Measurements from ENCODE around the gene CUL1.

The CUL1 gene

DNA sequence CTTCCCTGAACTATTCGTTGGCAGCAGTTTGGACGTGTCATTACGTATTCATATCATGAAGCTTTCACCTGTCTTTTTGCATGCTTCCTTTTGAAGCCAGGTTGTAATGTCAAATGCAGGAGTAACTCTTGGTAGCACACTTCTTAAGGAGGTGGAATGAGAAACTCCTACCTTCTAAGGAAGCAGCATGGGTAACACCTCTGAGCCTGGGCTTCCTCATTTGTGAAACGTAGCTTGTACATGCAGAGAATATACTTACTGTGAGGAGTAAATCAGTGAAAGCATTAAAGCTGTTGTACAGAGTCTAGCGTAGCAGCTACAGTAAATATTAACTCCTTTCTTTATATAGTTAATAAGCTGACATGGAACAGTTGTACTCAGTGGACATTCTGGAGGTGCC is 21.1 kb downstream of the CUL1 start:
- no peak for DNase-seq

- no peak for DNase-seq
These were observed 21.8 kb downstream of the CUL1 start for GRCh38 chr7:148720472-148720871.

DNA sequence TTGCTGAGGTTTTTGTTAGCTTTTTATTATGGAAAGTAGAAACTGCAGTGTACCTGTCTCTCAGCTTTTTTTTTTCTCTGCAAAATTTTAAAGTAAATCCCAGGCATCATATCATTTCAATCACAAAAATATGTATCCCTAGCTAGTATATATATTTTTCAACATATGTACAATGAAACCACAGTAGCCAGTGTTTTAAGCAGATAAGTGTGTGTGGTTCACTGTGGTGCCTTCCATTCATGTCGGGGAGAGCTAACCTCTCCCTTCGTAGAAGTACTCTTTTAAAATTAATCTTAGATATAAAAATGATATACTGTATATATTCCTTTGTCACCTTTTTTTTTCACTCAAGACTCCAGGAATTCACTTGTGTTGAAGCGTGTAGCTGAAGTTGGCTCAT is 22.7 kb downstream of the CUL1 start:
- DNase-seq: no peak

DNA sequence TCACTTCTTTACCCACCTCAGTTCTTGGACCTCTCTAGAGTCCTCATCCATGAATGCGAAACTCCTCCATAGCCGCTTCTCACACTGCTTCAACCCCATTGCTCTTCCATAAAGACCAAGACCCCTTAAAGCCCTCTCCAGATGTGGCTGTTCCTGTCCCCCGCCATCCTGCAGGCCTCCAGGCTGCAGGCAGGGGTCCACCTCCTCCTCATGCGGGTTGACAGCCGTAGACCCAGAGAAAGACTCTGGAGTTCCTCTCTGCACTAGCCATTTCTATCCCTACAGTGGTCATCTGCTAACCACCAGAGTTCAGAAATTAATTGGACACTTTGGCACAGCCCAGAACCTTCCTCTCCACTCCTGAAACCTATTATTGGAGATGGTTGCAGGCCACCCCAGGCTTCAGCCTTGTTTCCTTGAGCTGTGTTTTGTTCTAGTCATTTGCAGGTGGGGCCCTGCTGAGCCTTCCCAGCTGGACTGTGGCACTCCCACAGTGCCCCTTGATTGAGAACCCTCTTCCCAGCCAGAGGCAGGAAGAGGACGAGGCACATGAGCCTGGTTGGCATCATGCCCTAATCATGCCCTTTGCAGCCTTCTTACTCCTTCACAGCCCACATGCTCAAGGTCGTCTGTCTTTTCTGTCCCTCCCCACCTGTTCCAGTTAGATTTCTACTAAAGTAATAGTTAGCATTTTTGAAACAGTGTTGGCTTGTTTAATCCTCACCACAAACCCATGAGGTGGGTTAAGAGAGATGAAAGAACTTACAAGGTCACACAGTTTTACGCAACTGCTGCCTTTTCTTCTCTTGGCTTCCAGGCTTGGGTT is 23.9 kb downstream of the CUL1 start:
- no peak for DNase-seq

- no peak for DNase-seq
These were observed 24.5 kb downstream of the CUL1 start for GRCh38 chr7:148723166-148723559.

DNA sequence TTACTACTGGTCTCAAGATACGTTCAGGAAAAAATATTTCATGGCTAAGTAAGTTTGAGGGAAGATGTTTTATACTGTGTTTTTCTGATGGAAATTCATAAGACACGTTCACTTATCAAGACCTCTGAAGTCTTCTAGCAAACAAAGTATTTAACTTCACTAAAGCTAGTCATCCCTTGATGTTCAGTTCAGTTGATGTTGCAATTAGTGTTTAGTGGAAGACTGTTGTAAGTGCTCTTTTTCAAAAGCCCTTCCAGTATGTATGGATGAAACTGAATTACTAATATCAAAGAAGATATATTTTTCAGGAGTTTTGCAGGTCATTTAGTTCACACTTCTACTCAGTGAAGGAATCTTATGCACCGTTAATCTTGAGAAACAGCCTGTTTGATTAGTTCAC is 25.1 kb downstream of the CUL1 start:
- no peak for DNase-seq

DNA sequence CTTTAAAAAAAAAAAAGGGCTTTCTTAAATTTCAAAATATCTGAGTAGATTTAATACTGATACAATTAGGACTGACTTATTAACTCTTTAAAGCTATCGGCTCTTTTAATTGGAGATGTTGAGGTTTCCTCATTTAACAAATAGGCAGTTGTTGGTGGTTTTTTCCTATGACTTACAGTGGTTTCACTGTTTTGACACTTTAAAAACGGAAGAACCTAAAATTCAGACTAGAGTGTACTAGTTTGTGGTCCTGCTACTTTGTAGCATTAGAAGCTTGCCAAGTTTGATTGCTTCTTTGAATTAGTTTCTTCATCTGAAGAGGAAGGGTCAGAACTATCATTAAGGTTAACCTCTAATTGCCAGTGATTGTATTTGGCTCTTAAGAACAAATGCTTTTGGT is 27.7 kb downstream of the CUL1 start:
- no peak for DNase-seq

GRCh38 chr7:148727501-148728278 is 29.0 kb downstream of the CUL1 start:
- no peak for DNase-seq

DNA sequence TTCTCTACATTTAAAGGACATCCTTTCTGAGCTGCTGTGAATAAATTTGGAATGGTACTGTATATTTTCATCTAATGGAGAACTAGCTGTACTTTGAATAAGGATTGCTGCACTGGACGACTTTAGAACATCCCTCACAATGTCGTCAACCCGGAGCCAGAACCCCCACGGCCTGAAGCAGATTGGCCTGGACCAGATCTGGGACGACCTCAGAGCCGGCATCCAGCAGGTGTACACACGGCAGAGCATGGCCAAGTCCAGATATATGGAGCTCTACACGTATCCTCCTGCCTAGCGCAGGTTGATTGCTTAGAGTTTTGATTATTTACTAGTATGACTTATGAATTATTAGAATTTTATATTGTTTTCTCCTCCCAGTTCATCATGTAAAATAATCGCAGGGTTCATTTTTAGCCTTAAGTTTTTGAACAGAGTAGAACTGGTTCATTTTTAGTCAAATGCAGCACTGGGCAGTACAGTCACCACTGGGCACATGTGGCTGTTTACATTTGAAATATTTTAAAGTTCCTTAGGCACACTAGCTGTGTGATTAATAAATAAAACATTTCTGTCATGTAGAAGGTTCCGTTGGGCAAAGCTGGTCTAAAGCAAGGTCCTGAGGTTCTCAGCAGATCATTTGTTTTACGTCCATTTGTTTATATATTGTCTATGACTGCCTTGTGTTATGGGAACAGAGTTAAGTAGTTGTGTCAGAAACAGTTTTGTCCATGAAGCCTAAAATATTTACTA is 31.5 kb downstream of the CUL1 start:
- DNase-seq: no peak

DNA sequence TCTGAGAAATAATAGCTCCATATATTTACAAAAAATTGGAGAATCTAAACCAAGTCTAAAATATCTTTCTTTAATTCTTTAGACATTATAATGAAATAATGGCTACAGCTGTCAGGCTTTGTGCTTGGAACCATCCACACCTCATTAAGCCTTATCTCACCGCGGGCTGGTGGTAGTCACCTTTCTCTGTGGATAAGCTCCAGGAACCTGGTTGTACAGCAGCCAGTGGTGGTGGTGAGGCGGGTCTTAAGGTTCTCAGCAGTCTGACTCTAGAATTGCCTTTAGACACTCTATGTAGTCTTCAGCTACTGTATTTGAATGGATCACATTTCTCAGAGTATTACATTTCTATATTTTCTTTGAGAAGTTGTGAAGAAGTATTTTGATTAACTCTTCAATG is 34.2 kb downstream of the CUL1 start:
- no peak for DNase-seq

- DNase-seq: no peak
These were observed 34.8 kb downstream of the CUL1 start for GRCh38 chr7:148733496-148733895.

- no peak for DNase-seq
These were observed 36.4 kb downstream of the CUL1 start for GRCh38 chr7:148735141-148735540.

DNA sequence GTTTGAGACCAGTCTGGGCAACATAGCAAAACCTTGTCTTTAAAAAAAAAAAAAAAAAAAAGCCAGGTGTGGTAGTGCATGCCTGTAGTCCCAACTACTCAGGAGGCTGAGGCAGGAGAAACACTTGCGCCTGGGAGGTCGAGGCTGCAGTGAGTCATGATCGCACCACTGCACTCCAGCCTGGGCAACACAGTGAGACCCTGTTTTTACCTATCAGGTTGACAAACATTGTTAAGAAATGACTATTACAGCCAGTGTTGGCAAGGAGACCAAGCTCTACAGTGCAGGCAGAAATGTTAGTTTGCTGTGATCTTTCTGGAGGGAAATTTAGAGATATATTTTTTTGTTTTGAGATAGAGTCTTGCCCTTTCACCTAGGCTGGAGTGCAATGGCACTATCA is 37.3 kb downstream of the CUL1 start:
- DNase-seq: no peak

- DNase-seq: no peak
These were observed 40.2 kb downstream of the CUL1 start for GRCh38 chr7:148738737-148739535.

- DNase-seq: no peak
These were observed 47.4 kb downstream of the CUL1 start for GRCh38 chr7:148746135-148746534.

DNA sequence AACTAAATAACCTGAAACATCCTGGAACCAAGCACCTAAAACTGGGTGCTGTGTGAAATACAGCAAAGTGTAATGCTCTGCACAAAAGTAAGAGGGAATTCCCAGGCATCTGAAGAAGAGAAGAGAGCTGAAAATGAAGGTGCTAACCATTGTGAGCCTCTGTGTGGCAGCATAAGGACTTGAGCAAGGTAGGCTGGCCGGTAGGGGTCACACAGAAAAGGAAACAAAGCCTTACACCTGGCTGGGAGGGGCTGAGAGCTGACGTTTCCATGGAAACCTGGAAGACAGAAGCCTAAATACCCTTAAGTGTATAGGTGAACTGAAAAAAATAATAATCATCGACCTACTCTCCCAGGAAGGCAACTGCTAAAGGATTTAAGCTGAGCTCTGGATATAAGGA is 48.6 kb downstream of the CUL1 start:
- no peak for DNase-seq

DNA sequence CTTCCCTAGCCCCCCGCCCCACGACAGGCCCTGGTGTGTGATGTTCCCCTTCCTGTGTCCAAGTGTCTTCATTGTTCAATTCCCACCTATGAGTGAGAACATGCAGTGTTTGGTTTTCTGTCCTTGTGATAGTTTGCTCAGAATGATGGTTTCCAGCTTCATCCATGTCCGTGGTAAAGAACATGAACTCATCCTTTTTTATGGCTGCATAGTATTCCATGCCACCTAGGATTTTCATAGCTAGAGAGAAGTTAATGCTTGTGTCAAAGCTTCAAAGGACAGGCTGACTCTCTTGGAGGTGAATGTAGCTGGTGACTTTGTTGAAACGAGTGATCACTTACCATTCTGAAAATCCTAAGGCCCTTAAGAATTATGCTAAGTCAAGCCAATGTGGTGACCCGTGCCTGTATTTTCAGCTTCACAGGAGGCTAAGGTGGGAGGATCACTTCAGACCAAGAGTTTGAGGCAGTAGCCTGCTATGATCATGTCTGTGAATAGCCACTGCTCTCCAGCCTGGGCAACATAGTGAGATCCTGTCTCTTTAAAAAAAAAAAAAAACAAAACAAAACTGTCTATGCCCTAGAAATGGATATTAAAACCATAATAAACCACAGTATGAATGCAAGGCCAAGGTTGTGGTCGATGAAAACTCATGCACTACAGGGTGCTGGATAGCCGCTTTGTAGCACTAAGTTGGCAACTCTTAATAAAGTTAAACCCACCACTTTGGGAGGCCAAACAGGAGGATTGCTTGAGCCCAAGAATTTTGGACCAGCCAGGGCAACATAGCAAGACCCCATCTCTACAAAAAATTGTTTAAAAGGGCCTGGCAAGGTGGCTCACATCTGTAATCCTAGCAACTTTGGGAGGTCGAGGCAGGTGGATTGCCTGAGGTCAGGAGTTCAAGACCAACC is 52.0 kb downstream of the CUL1 start:
- DNase-seq: no peak

- no peak for DNase-seq
These were observed 54.5 kb downstream of the CUL1 start for GRCh38 chr7:148753224-148753623.

GRCh38 chr7:148754912-148755311 is 56.2 kb downstream of the CUL1 start:
- DNase-seq: no peak

DNA sequence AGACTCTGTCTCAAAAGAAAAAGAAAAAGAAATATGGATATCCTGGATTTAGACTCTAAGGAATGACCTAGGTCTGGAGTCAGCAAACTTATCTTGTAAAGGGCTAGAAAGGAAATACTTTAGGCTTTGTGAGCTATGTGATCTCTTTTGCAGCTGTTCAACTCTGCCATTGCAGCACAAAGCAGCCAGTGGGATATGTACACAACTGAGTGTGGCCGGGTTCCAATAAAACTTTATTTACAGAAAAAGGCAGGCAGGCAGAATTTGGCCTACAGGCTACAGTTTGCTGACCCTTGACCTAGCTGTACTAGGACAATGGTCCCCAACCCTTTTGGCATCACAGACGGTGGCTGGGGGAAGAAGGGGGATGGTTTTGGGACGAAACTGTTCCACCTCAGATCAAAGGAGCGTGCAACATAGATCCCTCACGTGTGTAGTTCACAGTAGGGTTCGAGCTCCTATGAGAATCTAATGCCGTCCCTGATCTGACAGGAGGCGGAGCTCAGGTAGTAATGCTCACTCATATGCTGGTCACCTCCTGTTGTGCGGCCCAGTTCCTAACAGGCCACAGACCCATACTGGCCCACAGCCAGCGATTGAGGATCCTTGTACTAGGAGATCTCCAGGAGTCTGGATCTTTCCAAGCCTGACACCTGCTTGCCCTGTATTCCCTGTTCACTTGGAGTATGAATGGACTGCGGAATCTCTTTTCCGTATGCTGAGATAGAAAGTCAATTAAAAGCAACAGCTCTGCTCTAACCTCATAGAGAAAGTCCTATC is 63.0 kb downstream of the CUL1 start:
- DNase-seq: no peak

GRCh38 chr7:148763622-148764021 is 64.9 kb downstream of the CUL1 start:
- no peak for DNase-seq
